NCI-H2029 treated with DMSO at 0.1 percent for 48 hours (cell line): ENCODE measurements around the gene PRR35.

Source experiments
- DNase-seq: peaks from one replicate; lab custom pipeline; 2025; lab: John Stamatoyannopoulos, UW

PRR35 gene

GRCh38 chr16:549544-550263 lies 10.5 kb upstream of the PRR35 start:
- no peak for DNase-seq

GRCh38 chr16:551210-551609 lies 9.0 kb upstream of the PRR35 start:
- DNase-seq, result no peak

GRCh38 chr16:552171-552570 lies 8.0 kb upstream of the PRR35 start:
- DNase-seq, result no peak

- no peak for DNase-seq
Measured at GRCh38 chr16:553601-554296, 6.4 kb upstream of the PRR35 start.

DNA sequence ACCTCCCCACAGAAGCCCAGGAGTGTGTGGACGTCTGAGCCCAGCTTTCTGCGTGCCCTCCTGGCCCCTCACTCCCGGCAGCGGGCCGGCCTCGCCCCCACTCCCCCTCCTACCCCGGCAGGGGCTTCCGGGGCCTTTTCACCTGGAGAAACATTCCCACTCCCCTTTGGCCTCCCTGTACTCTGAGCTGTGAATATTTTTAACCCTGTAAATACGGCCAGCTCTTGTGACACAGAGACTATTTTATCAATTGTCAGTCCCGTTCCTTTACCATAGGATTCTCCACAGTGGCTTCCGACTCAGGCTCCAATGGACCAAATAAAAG lies 5.9 kb upstream of the PRR35 start:
- no peak for DNase-seq

- DNase-seq, result no peak
Measured at GRCh38 chr16:554640-555365, 5.4 kb upstream of the PRR35 start.

- DNase-seq, result no peak
Measured at GRCh38 chr16:555528-556473, 4.4 kb upstream of the PRR35 start.

DNA sequence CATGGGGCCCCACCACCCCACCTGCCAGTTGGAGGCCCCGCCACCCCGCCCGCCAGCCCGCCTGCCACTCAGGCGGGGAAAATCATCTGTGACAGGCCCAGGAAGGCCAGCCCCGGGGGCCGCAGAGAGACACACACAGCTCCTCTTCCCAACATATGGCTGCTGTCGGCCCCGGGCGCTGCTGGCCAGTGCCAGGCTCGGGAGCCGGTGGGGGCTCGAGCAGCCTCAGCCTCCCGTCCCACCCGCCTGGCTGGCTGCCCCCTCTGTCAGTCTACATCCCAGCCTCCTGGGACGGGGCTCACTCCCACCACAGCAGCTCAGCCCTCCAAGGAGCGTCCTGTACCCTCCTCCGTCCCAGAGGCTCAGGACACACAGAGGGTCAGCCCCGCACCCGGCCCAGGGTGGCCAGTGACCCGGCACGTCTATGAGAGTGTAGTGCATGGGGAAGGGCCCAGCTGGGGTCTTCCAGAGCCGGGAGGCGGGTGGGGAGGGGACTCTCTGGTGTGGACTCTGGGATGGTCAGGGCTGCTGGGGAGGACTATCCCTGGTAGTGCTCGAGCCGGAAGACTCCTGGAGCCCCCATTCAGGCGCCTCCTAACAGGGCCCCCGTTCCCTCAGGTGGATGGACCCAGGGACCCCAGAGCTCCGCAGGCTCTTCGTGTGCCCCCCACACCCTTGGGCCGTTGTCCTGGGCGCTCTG lies 3.6 kb upstream of the PRR35 start:
- DNase-seq, result no peak

GRCh38 chr16:557463-558297 lies 2.5 kb upstream of the PRR35 start:
- DNase-seq, result no peak

DNA sequence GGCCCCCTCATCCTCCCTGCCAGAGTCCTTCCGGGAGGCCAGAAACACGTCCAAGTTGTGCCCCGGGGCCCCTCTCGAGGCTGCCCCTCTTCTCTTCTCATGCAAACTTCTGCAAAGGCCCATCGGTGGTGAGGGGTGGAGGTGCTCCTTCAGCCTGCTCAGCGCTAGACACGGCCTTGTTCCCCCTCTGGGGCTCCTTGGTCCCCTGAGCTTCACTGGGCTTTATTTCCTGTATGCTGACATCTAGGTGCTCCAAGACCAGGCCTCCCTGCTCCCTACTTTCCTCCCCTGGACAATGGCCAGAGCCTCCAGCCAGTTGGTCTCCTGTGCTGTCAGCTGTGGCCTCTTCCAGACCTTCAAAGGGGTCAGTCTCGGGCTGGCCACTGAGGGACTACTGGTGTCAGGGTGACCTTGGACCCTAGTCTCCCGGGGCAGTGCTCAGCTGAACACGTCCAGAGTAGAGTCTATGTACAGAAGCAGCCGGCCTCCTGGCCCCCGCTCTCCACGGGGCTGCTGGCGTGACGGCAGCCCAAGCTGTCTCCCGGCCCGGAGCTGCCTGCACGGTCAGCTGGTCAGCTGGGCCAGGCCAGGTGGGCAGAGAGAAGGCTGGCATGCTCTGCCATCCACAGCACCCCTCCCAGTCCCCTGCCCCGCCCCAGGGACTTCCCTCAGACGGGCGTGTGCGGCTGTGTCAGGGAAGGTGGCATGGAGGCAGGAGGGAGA lies 1.7 kb upstream of the PRR35 start:
- DNase-seq, result no peak

- no peak for DNase-seq
Measured at GRCh38 chr16:559021-559380, 1.2 kb upstream of the PRR35 start.

- no peak for DNase-seq
Measured at GRCh38 chr16:559411-560203, 587 bp upstream of the PRR35 start.

DNA sequence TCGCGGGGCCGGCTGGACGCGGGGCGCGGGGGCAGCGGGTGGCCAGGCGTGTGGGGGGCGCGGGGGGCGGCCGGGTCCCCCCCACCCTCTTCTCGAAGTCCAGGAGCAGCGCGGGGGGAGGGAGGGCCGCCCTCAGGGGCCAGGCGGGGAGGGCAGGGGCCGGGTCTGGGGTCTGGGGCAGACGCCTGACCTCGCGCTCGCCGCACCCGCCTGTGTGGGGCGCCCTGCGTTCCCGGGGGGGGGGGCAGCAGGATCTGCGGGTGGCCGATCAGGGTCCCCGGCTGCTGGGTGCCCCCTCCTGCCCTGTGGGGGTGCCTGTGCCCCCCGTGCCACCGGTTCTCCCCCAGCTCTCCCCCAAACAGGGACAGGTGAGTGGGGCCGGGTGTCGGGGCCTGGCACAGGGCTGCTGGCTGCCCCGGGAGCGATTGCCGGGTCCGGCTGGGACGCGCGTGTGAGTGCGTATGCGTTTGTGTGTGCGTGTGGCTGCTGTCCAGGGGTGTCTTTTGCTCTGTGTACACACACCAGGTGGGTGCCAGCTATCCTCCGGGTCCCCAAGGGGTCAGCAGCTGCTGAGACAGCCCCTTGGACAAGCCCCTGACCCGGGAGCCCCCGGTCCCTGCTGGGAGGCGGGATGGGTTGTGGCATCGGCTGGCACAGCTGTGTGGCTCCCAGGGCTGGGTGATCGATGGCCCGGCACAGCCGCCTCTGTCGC lies 663 bp downstream of the PRR35 start:
- DNase-seq, result no peak

DNA sequence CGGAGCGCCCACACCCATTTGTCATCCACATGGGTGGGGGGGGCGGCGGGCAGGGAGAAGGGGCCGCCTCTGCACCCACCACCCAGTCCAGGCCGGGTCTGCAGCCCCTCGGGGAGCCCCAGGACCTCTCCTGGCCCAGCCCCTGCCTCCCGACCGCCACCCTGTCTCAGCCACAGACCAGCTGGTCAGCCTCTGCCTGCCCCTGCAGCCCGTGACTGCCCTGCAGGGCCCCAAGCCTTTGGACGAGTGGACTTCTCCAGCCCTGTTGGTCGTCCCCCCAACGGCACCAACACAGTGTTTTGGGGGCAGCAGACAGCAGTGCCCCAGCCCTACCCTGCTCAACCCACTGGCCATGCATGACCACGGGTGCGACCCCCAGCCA lies 1.2 kb downstream of the PRR35 start:
- DNase-seq, result no peak

- DNase-seq, result no peak
Measured at GRCh38 chr16:561957-562938, 2.1 kb downstream of the PRR35 start.

GRCh38 chr16:563072-563644 lies 3.0 kb downstream of the PRR35 start:
- DNase-seq, result no peak
